ENCODE results near the gene MBOAT1.

The MBOAT1 gene

GRCh38 chr6:20204512-20204894 is 7.8 kb downstream of the MBOAT1 start:
- no peaks in the 10 kb centered on the region for H3K27me3 ChIP-seq (ENCODE audit: insufficient read depth, poor library complexity, severe bottlenecking)
- peak overlapping the region; percentile 92 for H3K27ac ChIP-seq (replicated peaks)
- TF ChIP-seq SPI1 (IDR thresholded peaks at IDR 0.05; ENCODE audit: borderline replicate concordance, low read depth) (0 out of 2 replicates have a peak, but pooled peaks have one; percentile 1), POLR2AphosphoS5 (IDR thresholded peaks at IDR 0.05; ENCODE audit: low read depth) (no peak)
- no peak overlapping the region for H3K4me3 ChIP-seq (replicated peaks; ENCODE audit: insufficient read depth, low read length)
- no peak for DNase-seq (ENCODE audit: low read depth in 1 of 2, low spot score in 1 of 2)

- no peak for TF ChIP-seq CTCF (IDR thresholded peaks at IDR 0.05; ENCODE audit: insufficient read depth, low read length)
- no peak for TF ChIP-seq REST (IDR thresholded peaks at IDR 0.05; ENCODE audit: insufficient replicate concordance, low read depth)
- TF ChIP-seq POLR2AphosphoS5 (IDR thresholded peaks at IDR 0.05; ENCODE audit: low read depth) = no peak
- TF ChIP-seq SPI1 (IDR thresholded peaks at IDR 0.05; ENCODE audit: borderline replicate concordance, low read depth) = no peak
- TF ChIP-seq GABPA (IDR thresholded peaks at IDR 0.05; ENCODE audit: low read depth) = no peak
- Histone ChIP-seq H3K27me3 (ENCODE audit: insufficient read depth, poor library complexity, severe bottlenecking) (no peaks in the 10 kb centered on the region), H3K4me3 (replicated peaks; ENCODE audit: insufficient read depth, low read length) (no peak overlapping the region), H3K27ac (replicated peaks) (peak overlapping the region; percentile 92)
- no peak for DNase-seq (ENCODE audit: low read depth in 1 of 2, low spot score in 1 of 2)
Measured at GRCh38 chr6:20203561-20204511, 8.4 kb downstream of the MBOAT1 start.

GRCh38 chr6:20202699-20203302 is 9.5 kb downstream of the MBOAT1 start:
- no peak for DNase-seq (ENCODE audit: low read depth in 1 of 2, low spot score in 1 of 2)
- no peak overlapping the region for H3K4me3 ChIP-seq (replicated peaks; ENCODE audit: insufficient read depth, low read length)

More at GRCh38 chr6:20202699-20203302, 9.5 kb downstream of the MBOAT1 start:
- no peaks in the 10 kb centered on the region for H3K27me3 ChIP-seq (ENCODE audit: insufficient read depth, poor library complexity, severe bottlenecking)
- TF ChIP-seq POLR2AphosphoS5 (IDR thresholded peaks at IDR 0.05; ENCODE audit: low read depth) (no peak), REST (IDR thresholded peaks at IDR 0.05; ENCODE audit: insufficient replicate concordance, low read depth) (no peak), CTCF (IDR thresholded peaks at IDR 0.05; ENCODE audit: insufficient read depth, low read length) (no peak), GABPA (IDR thresholded peaks at IDR 0.05; ENCODE audit: low read depth) (no peak), SPI1 (IDR thresholded peaks at IDR 0.05; ENCODE audit: borderline replicate concordance, low read depth) (no peak)
- peak overlapping the region; percentile 92 for H3K27ac ChIP-seq (replicated peaks)

Data from HL-60 (cell line).